Caki2 (cell line): ENCODE measurements around the gene MOV10. TPM values are rescaled to one million over a fixed set of nuclear protein-coding genes. Genes with fewer than 3 reads are reported as not detected.
"Not testable (repeated sequence)": the region's sequence is repeated elsewhere in the genome, so short reads cannot be mapped to it uniquely, and the experiment has no call there.

Source experiments
- DNase-seq: peaks from one replicate; pipeline ENCODE4 v3.0.0-alpha.2; 2015; ENCODE audit warnings: low read depth
- in situ Hi-C: cut with HindIII; loops from 2 replicates; pipeline ENCODE4 v1.10.0; 2016; ENCODE audit warnings: low sequenced_read_pairs, low pct_unique_long_range_greater_than_20kb, mixed read lengths
- total RNA-seq: library from RNA; depleted of rRNA; stranded (reverse); fragments of >200 nt; shearing (Covaris generic); gene quantifications from 2 replicates; pipeline ENCODE4 v1.2.3, GENCODE V29; 2014; ENCODE audit warnings: low replicate concordance

MOV10 gene
- total RNA-seq, 1 experiment from 2014 or later, result 83.2 TPM

DNA sequence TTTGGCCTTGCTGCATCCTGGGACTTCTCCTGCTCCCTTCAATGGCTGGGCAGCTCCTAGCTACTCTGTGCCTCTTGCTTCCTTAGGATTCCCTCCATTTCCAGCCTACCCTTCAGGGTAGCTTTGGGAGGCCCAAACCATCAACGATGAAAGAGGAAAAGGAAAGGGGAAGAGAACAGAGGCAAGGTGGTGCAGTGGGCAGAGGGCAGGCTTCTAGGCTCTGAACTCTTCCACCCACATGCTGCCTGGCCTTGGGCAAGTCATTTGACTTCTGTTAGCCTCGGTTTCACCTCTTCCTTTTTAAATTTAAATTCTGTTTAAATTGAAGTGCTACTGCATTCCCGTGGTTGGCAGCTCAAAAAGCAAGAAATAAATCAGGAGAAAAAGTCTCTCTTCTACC lies 46.3 kb downstream of the MOV10 start:
- in situ Hi-C loops, result no loop called here
- DNase-seq, result no peak

- in situ Hi-C loops, DNase-seq: not testable (repeated sequence)
These were observed 46.8 kb downstream of the MOV10 start for GRCh38 chr1:112721294-112721693.

GRCh38 chr1:112721966-112722524 lies 47.6 kb downstream of the MOV10 start:
- no peak for DNase-seq
- in situ Hi-C loops, result no loop called here

GRCh38 chr1:112722601-112723510 lies 48.4 kb downstream of the MOV10 start:
- in situ Hi-C loops, result no loop called here
- DNase-seq, result no peak

- no peak for DNase-seq
- in situ Hi-C loops, result no loop called here
These were observed 49.0 kb downstream of the MOV10 start for GRCh38 chr1:112723511-112723839.

GRCh38 chr1:112724240-112724639 lies 49.8 kb downstream of the MOV10 start:
- in situ Hi-C loops, DNase-seq: not testable (repeated sequence)

DNA sequence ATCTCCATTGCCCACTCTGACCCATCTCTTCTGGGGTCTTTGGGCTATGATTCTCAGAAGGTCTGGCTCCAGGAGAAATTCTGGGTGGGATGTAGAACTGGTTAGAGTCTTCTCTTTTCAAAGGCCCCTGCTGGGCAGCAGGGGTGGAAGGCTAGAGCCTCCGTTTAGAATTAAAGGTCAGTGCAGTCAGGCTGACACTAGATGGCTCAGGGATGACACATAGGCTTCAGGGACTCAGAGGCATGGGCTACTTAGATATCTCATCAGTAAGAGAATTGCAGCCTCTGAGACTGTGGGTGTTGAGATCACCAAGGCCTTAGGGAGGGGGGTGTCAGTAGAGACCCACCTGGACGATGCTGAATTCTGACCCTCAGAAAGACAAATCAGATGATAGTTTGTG lies 53.3 kb downstream of the MOV10 start:
- in situ Hi-C loops, result no loop called here
- DNase-seq, result no peak

DNA sequence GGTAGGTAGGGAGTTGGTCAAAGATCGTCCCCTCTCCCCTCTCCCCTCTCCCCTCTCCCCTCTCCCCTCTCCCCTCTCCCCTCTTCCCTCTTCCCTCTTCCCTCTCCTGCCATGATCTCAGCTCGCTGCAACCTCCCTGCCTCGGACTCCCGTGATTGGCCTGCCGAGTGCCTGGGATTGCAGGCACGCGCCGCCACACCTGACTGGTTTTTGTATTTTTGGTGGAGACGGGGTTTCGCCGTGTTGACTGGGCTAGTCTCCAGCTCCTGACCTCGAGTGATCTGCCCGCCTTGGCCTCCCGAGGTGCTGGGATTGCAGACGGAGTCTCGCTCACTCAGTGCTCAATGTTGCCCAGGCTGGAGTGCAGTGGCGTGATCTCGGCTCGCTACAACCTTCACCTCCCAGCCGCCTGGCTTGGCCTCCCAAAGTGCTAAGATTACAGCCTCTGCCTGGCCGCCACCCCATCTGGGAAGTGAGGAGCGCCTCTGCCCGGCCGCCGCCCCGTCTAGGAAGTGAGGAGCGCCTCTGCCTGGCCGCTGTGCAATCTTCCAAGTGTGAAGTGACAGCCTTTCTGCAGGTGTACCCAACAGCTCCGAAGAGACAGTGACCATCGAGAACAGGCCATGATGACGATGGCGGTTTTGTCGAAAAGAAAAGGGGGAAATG lies 54.0 kb downstream of the MOV10 start:
- in situ Hi-C loops, DNase-seq: not testable (repeated sequence)

- in situ Hi-C loops, DNase-seq: not testable (repeated sequence)
These were observed 54.6 kb downstream of the MOV10 start for GRCh38 chr1:112729011-112729410.

DNA sequence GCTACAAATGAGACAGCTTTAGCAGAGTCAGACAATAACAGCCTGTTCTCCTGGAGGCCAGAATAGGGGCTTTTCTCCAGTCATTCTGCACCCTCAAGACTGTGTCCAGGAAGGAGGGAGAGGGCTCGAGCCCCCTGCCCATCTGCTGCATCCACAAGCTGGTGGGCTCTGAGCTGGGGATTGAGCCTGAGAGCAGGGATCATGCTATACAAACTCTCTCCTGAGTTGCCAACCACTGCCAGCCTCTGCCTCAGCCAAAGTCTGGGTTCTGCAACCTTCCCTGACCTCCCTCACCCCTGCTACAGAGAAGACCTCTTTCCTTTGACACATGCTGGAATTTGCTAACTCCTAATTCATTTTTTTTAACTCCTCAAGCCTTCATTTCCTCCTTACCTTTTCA lies 55.5 kb downstream of the MOV10 start:
- in situ Hi-C loops, result no loop called here
- no peak for DNase-seq

GRCh38 chr1:112731451-112731850 lies 57.0 kb downstream of the MOV10 start:
- no peak for DNase-seq
- in situ Hi-C loops, result no loop called here

GRCh38 chr1:112735752-112736151 lies 61.3 kb downstream of the MOV10 start:
- in situ Hi-C loops, result no loop called here
- DNase-seq, result peak; percentile 67

DNA sequence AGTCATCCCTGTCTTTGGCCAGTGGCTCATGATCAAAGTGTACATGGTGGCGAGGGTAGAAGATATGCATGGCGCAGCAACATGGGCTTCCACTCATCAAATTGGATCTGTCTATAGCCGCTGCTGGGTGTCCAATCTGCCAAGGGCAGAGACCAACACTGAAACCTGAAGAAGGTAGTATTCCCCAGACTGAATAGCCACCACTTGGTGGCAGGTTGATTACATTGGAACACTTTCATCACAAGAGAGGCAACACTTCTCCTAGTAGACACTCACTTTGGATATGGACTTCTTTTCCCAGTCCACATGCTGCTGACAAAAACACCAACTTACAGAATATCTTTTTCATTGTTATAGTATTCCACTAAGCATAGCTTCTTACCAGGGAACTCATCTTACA lies 63.1 kb downstream of the MOV10 start:
- in situ Hi-C loops, result no loop called here
- no peak for DNase-seq

DNA sequence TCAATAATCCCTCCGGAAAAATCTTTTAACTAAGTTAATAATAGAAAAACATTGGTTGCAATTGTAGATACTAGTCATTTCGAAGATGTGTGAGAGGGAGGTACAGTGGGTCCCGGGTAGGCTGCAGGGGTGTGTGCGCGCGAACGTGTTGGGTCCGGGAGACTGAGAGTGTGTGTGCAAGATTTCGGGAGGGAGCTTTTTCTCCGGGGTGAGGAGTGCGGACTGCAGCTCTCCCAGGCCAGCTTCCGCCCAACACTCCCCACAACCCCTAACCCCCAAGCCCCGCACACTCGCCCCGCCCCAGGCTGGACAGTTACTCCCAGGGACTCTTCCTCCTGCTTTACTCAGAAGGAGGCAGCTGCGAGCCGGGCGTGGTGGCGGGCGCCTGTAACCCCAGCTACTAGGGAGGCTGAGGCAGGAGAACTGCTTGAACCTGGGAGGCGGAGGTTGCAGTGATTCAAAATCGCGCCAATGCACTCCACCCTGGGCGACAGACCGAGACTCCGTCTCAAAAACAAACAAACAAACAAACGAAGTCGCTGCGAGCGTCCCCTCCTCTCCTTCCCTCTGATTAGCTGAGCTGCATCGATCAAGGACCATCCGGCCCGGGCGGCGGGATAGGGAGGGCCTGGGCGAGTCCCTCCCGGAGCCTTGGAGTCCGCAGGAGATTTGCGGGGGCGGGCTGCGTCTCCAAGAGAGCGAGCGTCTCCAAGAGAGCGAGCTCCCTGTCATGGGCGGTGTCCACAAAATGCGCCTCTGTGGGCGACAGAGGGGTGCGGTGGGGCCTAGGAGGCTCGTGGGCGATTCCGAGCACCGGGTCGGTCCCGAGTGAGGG lies 68.9 kb downstream of the MOV10 start:
- no peak for DNase-seq
- in situ Hi-C loops, result no loop called here

- no peak for DNase-seq
- in situ Hi-C loops, result no loop called here
These were observed 69.6 kb downstream of the MOV10 start for GRCh38 chr1:112744009-112744578.

- in situ Hi-C loops, result no loop called here
- DNase-seq, result no peak
These were observed 73.9 kb downstream of the MOV10 start for GRCh38 chr1:112748396-112748795.
